ENCODE results near the gene ABHD4. TPM values are rescaled to one million over a fixed set of nuclear protein-coding genes. Genes with fewer than 3 reads are reported as not detected.

The ABHD4 gene
- total and polyA plus RNA-seq, 10 of the 15 experiments (the other 5 are each of a cell fraction or from before 2014, with no cell fraction given) = 5.4 to 28.7 (median 10.8) TPM

GRCh38 chr14:22549981-22550673 lies 48.0 kb upstream of the ABHD4 start (continued):
- TF ChIP-seq PAX5 (IDR thresholded peaks at IDR 0.05; ENCODE audit: borderline replicate concordance, low read depth, low read length) (peak; percentile 71; the same call in 1 of the 2 replicates), TCF7 (IDR thresholded peaks at IDR 0.05; ENCODE audit: borderline replicate concordance) (peak; percentile 32; the same call in 1 of the 2 replicates), MAX (IDR thresholded peaks at IDR 0.05; ENCODE audit: low read depth, low read length) (no peak), TCF3 (IDR thresholded peaks at IDR 0.05; ENCODE audit: borderline replicate concordance, insufficient read depth, low read depth, low read length) (peak; percentile 69; the same call in 1 of the 2 replicates), ETV6 (conservative IDR thresholded peaks at IDR 0.05 in 1 of 2, IDR thresholded peaks at IDR 0.05 in 1 of 2; ENCODE audit: borderline replicate concordance in 1 of 2, low read depth in 1 of 2) (peak in 1 of 2 experiments; percentile 97; a peak in 2 of 4 replicates), POU2F2 (IDR thresholded peaks at IDR 0.05; ENCODE audit: borderline replicate concordance, low read depth, low read length) (0 out of 3 replicates have a peak, but pooled peaks have one; percentile 18), ZNF592 (IDR thresholded peaks at IDR 0.05) (peak; percentile 9; the same call in 1 of the 2 replicates), IRF4 (IDR thresholded peaks at IDR 0.05; ENCODE audit: low read depth, low read length) (peak; percentile 67), CREM (IDR thresholded peaks at IDR 0.05; ENCODE audit: low read depth) (peak; percentile 75), FOXK2 (IDR thresholded peaks at IDR 0.05) (no peak), SRF (IDR thresholded peaks at IDR 0.05; ENCODE audit: low read depth in 2 of 2, low read length in 2 of 2) (0 out of 4 replicates have a peak, but pooled peaks of 1 of the 2 experiments have one; percentile 71), BMI1 (IDR thresholded peaks at IDR 0.05; ENCODE audit: borderline replicate concordance) (peak; percentile 20; the same call in 1 of the 2 replicates), E2F4 (IDR thresholded peaks at IDR 0.05; ENCODE audit: low read depth, low read length) (no peak), IKZF2 (IDR thresholded peaks at IDR 0.05) (peak; percentile 54 to 90; a peak in 3 of 4 replicates), CUX1 (IDR thresholded peaks at IDR 0.05; ENCODE audit: insufficient replicate concordance, low read depth, low read length) (peak; percentile 38)
